Right lobe of liver (tissue), 6 donors: ENCODE results near the gene FAM89B. TPM values are rescaled to one million over a fixed set of nuclear protein-coding genes. Genes with fewer than 3 reads are reported as not detected.
A peak's percentile ranks its signal among the peaks of the same experiment; 100 is the strongest.

Experiments used
- ATAC-seq, 4 donors: fragments of 200-7000 bp; cut with Tn5 transposase; one replicate each; pipeline ENCODE4 v1.9.1; 2020; ENCODE audit warnings: mild to moderate bottlenecking in 4 of 4, moderate library complexity in 4 of 4
- DNase-seq, 3 donors: peaks; one replicate each; pipeline ENCODE4 v3.0.0-alpha.2; 2020
- H3K27ac ChIP-seq, 3 donors: fragments of 200-600 bp; one replicate each; pipeline ENCODE4 v1.8.0; 2022
- H3K27me3 ChIP-seq, 2 donors: fragments of 200-600 bp; one replicate each; pipeline ENCODE4 v1.8.0; 2022
- H3K36me3 ChIP-seq, 4 donors: fragments of 200-600 bp; sonication (generic) in 1 of 4; one replicate each; pipeline versions ENCODE4 v1.5.1 to v1.8.0; 2017 to 2022; ENCODE audit warnings: control low read depth in 1 of 4
- H3K4me1 ChIP-seq, 4 donors: fragments of 200-600 bp; sonication (generic) in 1 of 4; one replicate each; pipeline versions ENCODE4 v1.5.1 to v1.8.0; 2017 to 2022; ENCODE audit warnings: control low read depth in 1 of 4
- H3K4me3 ChIP-seq, 3 donors: fragments of 200-600 bp; one replicate each; pipeline ENCODE4 v1.8.0; 2022
- H3K9me3 ChIP-seq, 4 donors: fragments of 200-600 bp; sonication (generic) in 1 of 4; one replicate each; pipeline versions ENCODE4 v1.5.1 to v1.8.0; 2017 to 2022; ENCODE audit warnings: control low read depth in 1 of 4
- CTCF ChIP-seq, 4 donors: fragments of 200-600 bp in 3 of 4; fragments of 450-650 bp in 1 of 4; IDR thresholded peaks; one replicate each; pipeline versions ENCODE4 v1.5.1 to v1.8.0; 2016 to 2022; ENCODE audit warnings: antibody characterized with exemption in 4 of 4, mild to moderate bottlenecking in 2 of 4
- POLR2A ChIP-seq: fragments of 450-650 bp; IDR thresholded peaks from one replicate; pipeline ENCODE4 v1.6.1; 2017; ENCODE audit warnings: antibody characterized with exemption, mild to moderate bottlenecking
- WGBS: methylation state at CpG from one replicate; pipeline ENCODE4 v1.1.6; 2018; ENCODE audit warnings: low coverage, low lambda C conversion rate; ENCODE audit not compliant: insufficient coverage; ENCODE audit errors: missing lambda C conversion rate; 5-methylcytosine and 5-hydroxymethylcytosine counted together
- intact Hi-C, 2 donors: fragments of 100-400 bp; cut with DNase I; formaldehyde crosslinking; loops; one replicate each; pipeline versions ENCODE4 v1.11.2 to v1.14.1; 2022
- total RNA-seq, 6 experiments: library from RNA; depleted of rRNA in 2 of 6; stranded (reverse); fragments of >200 nt in 2 of 6; fragmentation: NEBNext Ultra II Directional in 3 of 6; extraction: Animal tissue kit (Norgen Biotek cat#: 25700) in 3 of 6; gene quantifications; one replicate each; pipeline versions ENCODE4 v1.1.0 to v1.2.4, GENCODE V29; 2016 to 2023
- donor health status: DM: no; HTN: yes; CAD: no.
- donor health status: DM: no; HTN: no; CAD: no.
- donor health status: DM: no; HTN: no; CAD: no.
- donor health status: DM: no; HTN: yes; CAD: no.
- donor health status: DM: no; HTN: yes; CAD: no.

FAM89B gene
- total RNA-seq, 6 experiments from 2014 or later, result 12.8 to 20.6 (median 14.6) TPM

- WGBS, result 90% methylated on average over 18 of the region's 51 CpGs
- Histone ChIP-seq H3K9me3 (no peaks in the 10 kb centered on the region), H3K27ac (no peak overlapping the region), H3K4me1 (no peaks in the 10 kb centered on the region), H3K36me3 (no peaks in the 10 kb centered on the region), H3K4me3 (no peak overlapping the region), H3K27me3 (no peaks in the 10 kb centered on the region)
- DNase-seq, result no peak
- no peak for TF ChIP-seq CTCF (IDR thresholded peaks at IDR 0.05)
- ATAC-seq, result no peak
- intact Hi-C loops, result no loop called here
Measured at GRCh38 chr11:65585396-65586246, 13.3 kb downstream of the FAM89B start.

GRCh38 chr11:65586247-65586630 is 13.9 kb downstream of the FAM89B start:
- no peak for DNase-seq
- H3K4me3 ChIP-seq, result no peak overlapping the region
- no peaks in the 10 kb centered on the region for H3K9me3 ChIP-seq
- no peaks in the 10 kb centered on the region for H3K27me3 ChIP-seq
- H3K36me3 ChIP-seq, result no peaks in the 10 kb centered on the region
- no peak for ATAC-seq
- no peak overlapping the region for H3K27ac ChIP-seq
- H3K4me1 ChIP-seq, result no peaks in the 10 kb centered on the region
- TF ChIP-seq POLR2A, result no peak
- no peak for TF ChIP-seq CTCF (IDR thresholded peaks at IDR 0.05)
- intact Hi-C loops, result no loop called here
- 60% methylated on average over 2 of the region's 4 CpGs for WGBS

- DNase-seq, result no peak
- Histone ChIP-seq H3K4me3 (no peak overlapping the region), H3K27me3 (no peaks in the 10 kb centered on the region), H3K9me3 (no peaks in the 10 kb centered on the region), H3K27ac (no peak overlapping the region), H3K36me3 (no peaks in the 10 kb centered on the region), H3K4me1 (no peaks in the 10 kb centered on the region)
- intact Hi-C loops, result no loop called here
- no peak for ATAC-seq
- TF ChIP-seq CTCF (IDR thresholded peaks at IDR 0.05), result no peak
- no peak for TF ChIP-seq POLR2A
- WGBS, result no CpG with 5 or more reads among the region's 2 CpGs
Measured at GRCh38 chr11:65586676-65587075, 14.3 kb downstream of the FAM89B start.

- Histone ChIP-seq H3K4me1 (no peaks in the 10 kb centered on the region), H3K36me3 (no peaks in the 10 kb centered on the region), H3K4me3 (no peak overlapping the region), H3K9me3 (no peaks in the 10 kb centered on the region), H3K27ac (peak overlapping the region in 1 of 3 donors; percentile 16), H3K27me3 (no peaks in the 10 kb centered on the region)
- TF ChIP-seq CTCF (IDR thresholded peaks at IDR 0.05) (peak; percentile 45 to 58 (median 53)), POLR2A (no peak)
- 45% methylated on average over 8 of the region's 13 CpGs for WGBS
- intact Hi-C loops, result no loop called here
- ATAC-seq (peak; percentile 51 to 70 (median 66)), DNase-seq (peak; percentile 61 to 72 (median 63))
Measured at GRCh38 chr11:65588199-65589054, 16.1 kb downstream of the FAM89B start.
